OCI-LY1 (cell line): ENCODE data around the gene ETV5.

Experiments used
- EZH2 ChIP-seq: fragments of 200-600 bp; sonication (generic), shearing (Covaris generic); IDR thresholded peaks from 2 replicates; pipeline ENCODE4 v1.8.0; 2017; ENCODE audit warnings: borderline replicate concordance, mixed run types, mild to moderate bottlenecking, antibody characterized with exemption, low read length, moderate library complexity, mixed read lengths
- TF ChIP-seq, protein P1 (sequence below): fragments of 200-600 bp; sonication (generic), shearing (Covaris generic); IDR thresholded peaks from 2 replicates; pipeline ENCODE4 v1.5.1; 2017; ENCODE audit warnings: mild to moderate bottlenecking, antibody characterized with exemption, low read length, moderate library complexity, mixed read lengths

DNA sequence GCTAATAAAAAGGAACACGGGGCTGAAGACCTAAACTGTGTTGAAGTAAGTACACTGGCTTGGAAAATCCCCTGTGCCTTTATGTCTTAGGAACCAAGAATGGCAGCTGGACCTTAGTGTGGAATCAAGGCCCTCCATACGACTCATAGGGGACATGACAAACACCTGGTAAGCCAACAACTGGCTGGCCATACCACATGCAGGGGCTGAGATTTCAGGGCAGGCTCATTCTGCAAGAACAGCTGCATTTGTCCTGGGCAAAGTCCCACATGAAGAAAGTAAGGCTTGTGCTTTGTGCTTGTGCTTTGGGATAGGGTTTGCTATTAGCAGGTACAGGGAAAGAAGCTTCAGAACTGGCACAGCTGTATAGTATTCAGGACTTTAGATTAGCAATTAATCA is 18.0 kb downstream of the ETV5 start:
- TF ChIP-seq, protein P1, sequence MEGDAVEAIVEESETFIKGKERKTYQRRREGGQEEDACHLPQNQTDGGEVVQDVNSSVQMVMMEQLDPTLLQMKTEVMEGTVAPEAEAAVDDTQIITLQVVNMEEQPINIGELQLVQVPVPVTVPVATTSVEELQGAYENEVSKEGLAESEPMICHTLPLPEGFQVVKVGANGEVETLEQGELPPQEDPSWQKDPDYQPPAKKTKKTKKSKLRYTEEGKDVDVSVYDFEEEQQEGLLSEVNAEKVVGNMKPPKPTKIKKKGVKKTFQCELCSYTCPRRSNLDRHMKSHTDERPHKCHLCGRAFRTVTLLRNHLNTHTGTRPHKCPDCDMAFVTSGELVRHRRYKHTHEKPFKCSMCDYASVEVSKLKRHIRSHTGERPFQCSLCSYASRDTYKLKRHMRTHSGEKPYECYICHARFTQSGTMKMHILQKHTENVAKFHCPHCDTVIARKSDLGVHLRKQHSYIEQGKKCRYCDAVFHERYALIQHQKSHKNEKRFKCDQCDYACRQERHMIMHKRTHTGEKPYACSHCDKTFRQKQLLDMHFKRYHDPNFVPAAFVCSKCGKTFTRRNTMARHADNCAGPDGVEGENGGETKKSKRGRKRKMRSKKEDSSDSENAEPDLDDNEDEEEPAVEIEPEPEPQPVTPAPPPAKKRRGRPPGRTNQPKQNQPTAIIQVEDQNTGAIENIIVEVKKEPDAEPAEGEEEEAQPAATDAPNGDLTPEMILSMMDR: no peak
- no peak for TF ChIP-seq EZH2
